ENCODE results near the gene NTRK2. TPM values are rescaled to one million over a fixed set of nuclear protein-coding genes. Genes with fewer than 3 reads are reported as not detected.

NTRK2 gene
- total RNA-seq, 1 donor from 2014 or later, result 221 TPM

DNA sequence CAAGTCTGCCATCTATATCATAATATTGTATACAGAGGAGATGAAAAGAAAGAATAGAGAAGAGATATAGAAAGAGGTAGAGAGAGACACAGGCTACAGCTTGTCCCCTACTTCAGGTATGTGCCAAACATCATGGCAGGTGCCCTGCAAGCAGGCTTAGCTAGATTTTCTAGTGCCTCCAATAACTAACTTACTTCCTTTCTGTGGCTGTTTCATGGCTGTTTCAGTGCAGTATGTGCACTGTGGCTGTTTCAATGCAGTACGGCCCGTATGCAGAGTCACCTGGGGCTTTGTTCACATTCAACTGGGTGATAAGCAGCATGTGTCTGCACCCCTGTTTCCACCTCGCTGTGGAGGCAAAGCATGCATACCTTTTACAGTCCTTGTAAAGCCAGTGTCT is 327.2 kb downstream of the NTRK2 start:
- no peak for DNase-seq (ENCODE audit: low spot score in 2 of 2)
- no peak for FAIRE-seq

DNA sequence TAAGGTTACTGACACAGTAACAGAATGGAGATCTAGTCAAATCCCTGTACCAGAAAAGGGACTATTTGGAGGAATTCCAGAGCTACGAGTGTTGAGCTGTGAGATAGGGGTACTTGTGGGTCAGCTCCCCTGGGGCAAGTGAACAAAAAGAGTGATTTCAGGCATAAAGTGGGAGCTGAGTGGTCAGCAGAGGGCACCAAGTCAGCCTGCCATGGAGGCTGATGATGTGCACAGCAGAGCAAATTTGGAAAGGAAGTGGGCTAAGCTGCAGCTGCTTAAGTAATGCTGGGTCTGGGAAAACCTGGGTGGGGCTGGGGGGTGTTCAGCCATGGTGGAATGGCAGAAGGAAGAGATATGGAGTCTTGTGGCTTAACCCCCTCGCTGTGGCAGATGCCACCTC is 327.9 kb downstream of the NTRK2 start:
- DNase-seq (ENCODE audit: low spot score in 2 of 2), result no peak
- no peak for FAIRE-seq

DNA sequence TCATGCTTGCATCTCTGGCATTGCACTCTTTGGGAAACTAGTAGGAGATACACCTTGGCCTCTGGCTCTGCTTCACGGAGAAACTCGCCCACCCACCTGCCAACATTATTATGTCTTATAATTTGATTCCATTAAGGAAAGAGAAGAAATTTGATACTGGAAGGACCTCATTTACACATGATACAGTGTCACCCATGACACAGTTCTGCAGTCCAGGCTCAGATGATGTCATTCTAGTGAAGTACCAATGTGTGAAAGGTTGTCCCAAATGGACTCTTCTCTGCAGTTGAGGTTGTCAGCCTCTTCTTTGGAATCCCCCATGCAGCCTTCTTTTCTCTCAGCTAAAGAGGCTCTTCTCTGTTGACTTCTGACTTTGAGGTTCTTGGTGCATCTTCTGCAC is 329.1 kb downstream of the NTRK2 start:
- DNase-seq (ENCODE audit: low spot score in 2 of 2), result no peak
- no peak for FAIRE-seq

DNA sequence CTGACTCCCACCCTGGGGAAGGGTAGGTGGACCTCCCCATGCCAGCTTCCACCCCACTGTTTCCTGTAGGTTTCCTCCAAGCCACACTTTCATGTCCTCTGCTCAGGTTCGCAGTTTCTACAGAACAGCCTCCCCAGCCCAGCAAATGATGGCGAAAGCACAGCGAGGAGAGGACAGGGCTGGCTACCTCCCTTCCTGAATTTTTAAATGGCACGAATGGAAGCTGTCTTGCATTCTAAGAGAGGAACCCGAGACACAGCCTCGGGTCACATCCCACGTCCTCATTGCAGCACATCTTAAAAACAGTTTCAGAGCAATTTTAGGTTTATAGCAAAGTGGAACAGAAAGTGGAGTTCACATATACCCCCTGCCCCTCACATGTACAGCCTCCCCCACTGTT is 330.3 kb downstream of the NTRK2 start:
- FAIRE-seq, result no peak
- DNase-seq (ENCODE audit: low spot score in 2 of 2), result no peak

DNA sequence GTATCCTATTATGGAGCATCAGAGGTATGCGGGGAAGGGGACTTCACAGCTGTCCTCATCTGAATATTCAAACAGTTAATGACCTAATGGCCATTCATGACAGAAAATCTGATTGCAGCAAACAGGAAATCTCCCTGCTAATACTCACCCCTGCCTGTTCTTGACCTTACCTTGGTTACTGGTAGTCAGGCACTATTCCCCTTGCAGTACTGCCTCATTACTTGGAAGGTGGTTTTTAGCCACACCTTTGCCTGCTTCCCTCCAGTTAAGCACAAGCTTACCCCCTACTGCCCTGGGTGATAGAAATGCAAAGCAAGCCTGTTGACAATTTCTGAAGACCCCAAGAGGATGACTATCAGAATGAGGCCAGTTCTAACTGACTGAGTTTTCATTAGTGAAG is 332.4 kb downstream of the NTRK2 start:
- DNase-seq (ENCODE audit: low spot score in 2 of 2) (no peak), FAIRE-seq (no peak)

DNA sequence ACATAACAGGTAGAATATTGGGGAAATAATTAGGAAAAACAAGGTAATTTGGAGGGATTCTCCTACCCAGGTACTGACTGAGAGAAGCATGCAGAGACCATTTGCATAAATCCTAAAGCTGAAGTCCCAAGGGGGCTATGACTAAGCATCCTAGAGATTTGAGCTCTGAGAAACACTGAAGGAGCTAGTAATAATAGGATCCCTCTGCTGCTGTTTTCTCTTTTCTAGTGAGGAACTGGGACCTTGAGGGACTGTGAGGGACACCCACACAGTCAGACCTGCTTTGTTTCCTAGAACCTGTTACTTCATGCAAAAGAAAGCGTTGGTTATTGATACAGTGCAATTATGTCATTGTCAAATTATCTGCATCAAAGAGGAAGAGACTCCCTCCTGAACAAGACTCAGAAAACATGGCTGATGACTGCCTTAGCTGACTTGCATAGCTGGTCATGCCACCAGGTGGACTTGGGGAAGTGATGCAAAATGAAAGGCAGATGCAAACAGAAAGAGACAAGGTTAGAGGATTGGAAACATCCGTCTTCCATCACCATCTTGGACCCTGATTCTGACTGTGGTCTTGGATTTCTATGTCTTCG is 335.4 kb downstream of the NTRK2 start:
- FAIRE-seq, result no peak
- no peak for DNase-seq (ENCODE audit: low spot score in 2 of 2)

DNA sequence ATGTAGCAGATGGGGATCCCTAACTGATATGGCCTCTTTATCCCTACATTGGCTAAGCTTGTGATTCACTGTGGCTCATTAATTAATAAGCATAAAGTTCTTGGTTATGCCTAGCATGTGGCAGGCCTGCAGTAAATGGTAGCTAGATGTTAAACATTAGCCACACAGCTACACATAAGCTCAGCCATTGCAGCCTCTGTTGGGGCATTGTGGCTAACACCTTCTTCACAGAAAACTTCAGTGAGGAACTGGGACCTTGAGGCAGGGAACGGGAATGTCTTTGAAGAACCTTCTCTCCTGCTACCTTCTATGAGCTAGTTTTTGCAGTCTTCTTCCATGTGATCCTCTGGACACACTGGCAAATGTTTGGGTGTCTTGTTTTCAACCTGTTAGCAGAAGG is 338.2 kb downstream of the NTRK2 start:
- FAIRE-seq (no peak), DNase-seq (ENCODE audit: low spot score in 2 of 2) (no peak)

DNA sequence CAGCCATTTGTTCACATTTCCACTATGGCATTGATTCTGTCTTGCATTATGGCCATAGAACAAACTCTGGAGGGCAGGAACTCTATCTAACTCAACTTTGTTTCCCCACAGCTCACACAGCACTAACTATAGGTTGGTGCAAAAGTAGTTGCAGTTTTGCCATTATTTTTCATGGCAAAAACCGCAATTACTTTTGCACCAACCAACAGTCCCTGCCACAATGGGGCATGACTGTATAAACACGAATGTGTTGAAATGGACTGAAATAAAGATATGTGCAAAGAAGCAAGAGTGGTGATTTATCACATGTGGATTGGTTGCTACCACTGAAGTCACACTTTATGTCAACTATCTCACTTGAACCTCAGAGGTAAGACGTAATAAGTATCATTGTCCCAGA is 338.7 kb downstream of the NTRK2 start:
- DNase-seq (ENCODE audit: low spot score in 2 of 2) (no peak), FAIRE-seq (no peak)

DNA sequence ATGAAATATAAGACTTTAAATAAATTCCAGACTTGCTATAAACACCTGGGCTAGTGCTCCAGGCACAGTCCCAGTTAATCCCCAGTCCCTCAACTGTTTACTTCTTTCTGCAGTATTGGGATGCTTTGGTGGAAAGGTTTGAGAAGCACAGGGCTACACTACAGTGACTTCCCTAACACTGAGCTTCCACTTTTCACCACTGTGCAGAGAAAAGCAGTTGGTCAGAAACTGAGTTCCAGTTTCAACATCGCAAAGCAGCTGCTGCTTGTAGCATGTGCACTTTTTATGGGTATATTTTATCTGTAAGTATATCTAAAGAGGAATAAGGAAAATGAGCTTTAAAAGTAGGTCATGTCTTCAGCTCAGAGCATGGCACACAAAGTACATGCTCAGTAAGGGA is 339.7 kb downstream of the NTRK2 start:
- no peak for DNase-seq (ENCODE audit: low spot score in 2 of 2)
- no peak for FAIRE-seq

DNA sequence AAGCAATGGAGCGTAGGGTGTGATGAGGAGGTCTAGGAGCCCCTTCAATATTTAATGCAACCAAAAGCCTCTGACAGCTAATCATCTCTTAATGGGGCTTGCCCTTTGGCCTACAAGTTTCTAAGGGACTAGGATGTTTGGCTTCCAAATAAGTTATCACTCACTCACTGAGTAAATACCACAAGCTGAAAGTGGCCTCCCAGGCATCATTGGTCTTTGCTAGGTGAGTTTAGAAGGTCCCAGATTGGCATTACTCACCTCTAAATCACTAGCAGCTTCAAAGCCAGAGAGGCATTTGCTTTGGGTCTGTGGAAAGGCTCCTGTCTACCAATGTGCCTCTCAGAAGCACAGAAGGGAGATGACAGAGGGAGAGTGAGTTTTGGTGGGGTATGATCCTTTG is 344.2 kb downstream of the NTRK2 start:
- DNase-seq (ENCODE audit: low spot score in 2 of 2), result no peak
- no peak for FAIRE-seq

DNA sequence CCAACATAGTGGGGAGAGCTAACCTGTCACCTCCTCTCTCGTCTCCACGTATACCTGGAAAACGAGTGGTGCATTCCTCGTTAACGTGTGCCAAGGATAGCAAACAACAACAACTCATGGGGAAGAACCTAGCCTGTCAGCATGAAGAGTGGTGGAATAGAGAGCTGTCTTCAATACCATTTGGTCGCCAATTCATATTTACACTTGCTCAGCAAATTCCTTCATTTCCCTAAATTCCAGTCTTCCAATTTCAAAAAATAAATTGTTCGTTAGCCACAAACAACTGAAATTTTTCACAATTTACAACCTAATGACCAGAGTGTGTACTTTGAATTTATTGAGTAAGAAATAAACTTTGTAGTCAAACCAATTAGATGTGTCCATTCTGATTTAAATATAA is 344.8 kb downstream of the NTRK2 start:
- no peak for DNase-seq (ENCODE audit: low spot score in 2 of 2)
- no peak for FAIRE-seq

DNA sequence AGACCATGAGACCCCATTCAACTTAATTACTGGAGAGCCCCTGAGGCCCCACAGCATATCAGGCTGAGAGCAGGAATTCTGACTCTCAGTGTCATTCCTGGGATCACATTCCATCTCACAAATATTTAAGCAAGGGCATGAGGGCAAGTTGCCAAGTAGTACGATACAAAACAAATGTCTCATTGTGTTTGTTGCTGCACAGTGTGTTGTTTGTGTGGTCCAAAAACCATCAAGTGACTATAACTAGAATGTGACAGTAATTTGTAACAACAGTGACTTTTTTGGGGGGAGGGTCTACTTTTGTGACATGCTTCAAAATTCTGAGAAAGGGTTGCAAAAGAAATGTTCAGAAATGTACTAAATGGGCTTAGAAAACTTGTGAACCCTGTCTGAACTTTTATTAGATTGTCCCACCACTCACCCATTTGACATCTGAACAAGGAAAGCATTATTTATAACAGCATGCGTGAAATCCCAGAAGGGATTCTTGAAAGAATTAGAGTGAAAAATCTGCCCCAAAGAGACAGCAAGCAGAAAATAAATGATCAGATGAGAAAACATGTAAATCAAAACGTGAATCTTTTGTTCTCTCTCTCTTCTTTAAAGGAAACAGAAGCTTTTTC is 347.0 kb downstream of the NTRK2 start:
- FAIRE-seq, result no peak
- DNase-seq (ENCODE audit: low spot score in 2 of 2), result no peak

DNA sequence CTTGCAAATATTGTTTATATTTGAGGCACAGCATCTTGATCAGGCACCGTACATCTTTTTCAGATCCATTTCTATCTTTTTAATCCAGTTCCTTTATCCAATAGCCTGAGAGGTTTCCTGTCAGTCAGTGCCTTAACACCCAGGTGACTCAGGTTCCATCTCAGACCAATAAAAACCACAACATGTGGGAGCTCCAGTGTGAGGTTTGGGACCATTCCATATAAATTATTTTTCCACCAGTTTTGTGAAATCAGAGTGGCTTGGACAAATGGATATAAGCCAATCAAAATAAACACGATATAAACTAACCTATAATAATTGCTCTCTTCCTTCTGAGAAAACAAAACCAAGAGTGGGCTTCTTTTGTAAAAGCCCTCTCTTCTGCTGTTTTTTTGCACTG is 351.3 kb downstream of the NTRK2 start:
- FAIRE-seq, result no peak
- DNase-seq (ENCODE audit: low spot score in 2 of 2), result no peak

DNA sequence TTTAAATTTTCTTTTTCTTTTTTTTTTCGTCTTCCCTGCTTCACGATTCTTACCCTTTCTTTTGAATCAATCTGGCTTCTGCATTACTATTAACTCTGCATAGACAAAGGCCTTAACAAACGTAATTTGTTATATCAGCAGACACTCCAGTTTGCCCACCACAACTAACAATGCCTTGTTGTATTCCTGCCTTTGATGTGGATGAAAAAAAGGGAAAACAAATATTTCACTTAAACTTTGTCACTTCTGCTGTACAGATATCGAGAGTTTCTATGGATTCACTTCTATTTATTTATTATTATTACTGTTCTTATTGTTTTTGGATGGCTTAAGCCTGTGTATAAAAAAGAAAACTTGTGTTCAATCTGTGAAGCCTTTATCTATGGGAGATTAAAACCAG is 352.2 kb downstream of the NTRK2 start:
- FAIRE-seq (no peak), DNase-seq (ENCODE audit: low spot score in 2 of 2) (no peak)

DNA sequence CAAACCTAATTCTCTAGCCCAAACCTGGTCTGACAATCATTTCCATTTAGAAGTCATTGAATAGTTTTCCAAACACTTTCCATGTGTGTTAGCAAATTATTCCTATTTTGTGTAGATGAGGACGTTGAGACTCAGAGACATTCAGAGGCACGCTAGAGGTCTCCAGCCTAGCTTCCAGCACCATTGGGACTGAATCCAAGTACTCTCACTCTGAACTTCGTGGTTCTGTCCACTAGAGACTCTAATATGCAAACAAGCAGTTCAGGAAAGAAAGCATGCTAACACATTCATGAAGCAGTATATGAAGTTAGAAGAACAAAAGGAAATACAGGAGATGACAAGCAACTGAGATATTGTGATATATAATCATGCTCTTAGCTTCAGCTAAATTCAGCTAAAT is 354.8 kb downstream of the NTRK2 start:
- FAIRE-seq, result peak; percentile 79
- no peak for DNase-seq (ENCODE audit: low spot score in 2 of 2)

DNA sequence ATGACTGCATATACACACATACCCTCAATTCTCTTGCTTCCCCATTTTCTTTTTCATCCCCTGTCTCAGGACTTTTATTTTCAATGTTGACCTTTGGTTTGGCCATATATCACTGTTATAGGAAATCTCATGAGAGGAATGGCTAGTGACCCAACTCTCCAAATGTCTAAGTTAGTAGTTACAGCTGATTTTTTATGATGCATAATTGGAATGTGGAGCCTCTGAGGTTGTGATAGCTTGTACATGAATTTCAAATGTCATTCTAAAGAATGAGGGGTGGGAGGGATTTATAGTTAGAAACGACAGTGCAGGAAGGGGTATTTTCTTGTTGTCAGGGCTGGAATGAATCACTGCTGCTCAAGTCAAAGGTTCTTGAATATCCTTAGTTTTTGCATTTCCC is 356.1 kb downstream of the NTRK2 start:
- DNase-seq (ENCODE audit: low spot score in 2 of 2) (no peak), FAIRE-seq (no peak)

DNA sequence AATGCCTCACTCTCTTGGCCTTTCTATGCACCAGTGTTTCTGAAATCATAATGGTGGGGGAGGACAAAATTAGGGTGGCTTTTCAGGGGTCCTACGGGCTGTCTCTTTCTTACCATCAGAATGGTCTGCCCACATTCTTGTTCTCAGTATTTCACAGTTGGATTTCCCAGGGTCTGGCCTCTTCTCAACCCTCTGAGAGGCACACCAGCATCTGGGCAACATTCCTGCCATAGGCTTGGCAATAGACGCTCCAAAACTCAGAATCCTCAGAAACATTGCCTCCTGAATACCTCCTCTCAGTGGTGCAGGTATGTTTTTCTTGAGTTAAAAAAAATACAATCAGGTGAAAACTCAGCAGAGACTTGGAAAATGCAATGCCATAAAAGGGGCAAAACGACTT is 358.3 kb downstream of the NTRK2 start:
- DNase-seq (ENCODE audit: low spot score in 2 of 2) (no peak), FAIRE-seq (no peak)

DNA sequence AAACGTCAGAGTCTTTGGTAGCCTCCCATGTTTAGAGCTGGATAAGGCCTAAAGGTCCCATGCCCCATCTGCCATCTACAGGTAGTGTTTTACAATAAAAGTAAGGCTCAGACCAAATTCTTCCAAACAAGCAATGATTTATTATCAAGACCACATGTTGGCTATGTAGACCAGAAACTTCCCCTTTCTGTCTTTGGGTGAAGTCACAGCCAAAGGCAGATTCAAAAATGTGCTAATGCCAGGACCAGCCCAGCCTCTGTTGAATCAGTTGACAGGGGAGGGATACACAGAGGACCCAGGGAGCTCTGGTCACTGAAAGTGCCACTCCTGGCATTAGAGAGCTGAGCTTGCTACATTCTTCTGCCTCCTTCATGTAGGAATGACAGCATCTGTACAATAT is 360.8 kb downstream of the NTRK2 start:
- no peak for FAIRE-seq

DNA sequence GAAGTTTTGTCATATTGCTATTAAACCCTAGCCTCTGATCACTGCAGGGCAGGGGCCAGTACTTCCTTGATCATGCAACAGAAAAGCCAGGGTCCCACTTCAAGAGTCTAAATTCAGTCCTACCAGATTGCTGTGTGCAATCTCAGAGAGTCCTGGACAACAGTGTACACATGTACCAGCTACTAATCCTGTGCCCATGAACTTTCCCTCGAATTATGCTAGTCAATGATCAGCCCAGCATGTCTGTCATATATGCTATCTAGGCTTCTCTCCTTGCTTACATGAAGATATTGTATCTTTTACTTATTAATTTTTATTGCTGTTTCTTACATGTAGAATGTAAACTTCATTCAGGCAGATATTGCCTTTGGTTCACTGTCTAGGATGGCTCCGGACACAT is 367.0 kb downstream of the NTRK2 start:
- FAIRE-seq (no peak), DNase-seq (ENCODE audit: low spot score in 2 of 2) (no peak)

More for the DNA sequence above, 360.8 kb downstream of the NTRK2 start:
- DNase-seq (ENCODE audit: low spot score in 2 of 2), result no peak

DNA sequence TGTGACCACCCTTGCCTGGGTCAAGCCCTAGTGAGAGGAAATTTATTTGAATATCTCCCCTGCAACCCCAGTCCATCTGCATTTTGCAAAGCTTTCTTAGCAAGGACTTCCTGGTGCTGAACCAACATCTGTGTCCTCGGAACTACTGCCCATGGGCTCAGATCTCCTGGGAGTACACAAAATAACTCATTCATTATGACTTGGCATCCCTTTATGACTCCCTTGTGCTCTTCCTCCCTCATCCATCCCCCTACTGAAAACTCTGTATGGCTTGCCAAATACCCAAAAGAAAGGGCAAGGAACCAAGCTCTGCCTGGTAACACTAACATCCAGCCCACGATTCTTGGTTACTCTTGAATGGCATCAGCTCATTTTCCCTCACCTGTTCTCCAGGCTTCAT is 368.5 kb downstream of the NTRK2 start:
- DNase-seq (ENCODE audit: low spot score in 2 of 2), result peak in 1 of 2 donors; percentile 30
- FAIRE-seq, result peak; percentile 87

DNA sequence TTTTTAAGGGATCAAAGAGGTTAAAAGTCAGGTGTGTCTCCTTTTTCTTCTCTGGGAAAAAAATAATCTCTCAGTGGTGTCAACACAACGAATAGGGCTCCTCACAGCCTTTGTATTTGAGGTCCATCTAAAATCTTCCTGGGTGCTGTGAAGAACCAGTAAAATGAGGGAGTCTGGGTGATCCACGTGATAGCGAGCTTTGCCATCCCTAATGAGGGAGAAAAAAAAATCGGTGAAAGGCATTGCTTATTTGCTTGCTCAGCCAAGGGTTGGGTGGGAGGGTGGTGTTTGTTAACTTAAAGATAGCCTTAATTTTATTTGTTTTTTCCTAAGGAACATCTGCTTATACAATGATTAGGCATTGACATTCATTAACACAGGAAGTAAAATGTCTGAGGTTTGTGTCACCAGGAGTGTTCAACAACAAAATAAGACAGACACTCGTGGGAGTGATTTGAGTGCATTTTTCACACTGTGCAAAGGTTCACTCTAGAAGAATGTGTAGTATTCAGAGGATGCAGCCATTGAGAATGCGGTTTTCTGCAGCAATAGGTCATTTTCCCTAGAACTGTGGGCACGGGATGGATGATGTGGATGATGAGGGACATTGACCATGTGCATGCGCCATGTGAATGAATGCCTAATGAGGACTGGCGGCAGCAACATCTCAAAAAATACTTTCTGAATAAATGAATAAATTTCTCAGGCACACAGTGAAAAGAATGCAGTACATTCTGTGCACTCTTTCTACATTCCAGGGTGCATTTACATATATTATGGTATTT is 369.5 kb downstream of the NTRK2 start:
- no peak for DNase-seq (ENCODE audit: low spot score in 2 of 2)
- FAIRE-seq, result no peak

DNA sequence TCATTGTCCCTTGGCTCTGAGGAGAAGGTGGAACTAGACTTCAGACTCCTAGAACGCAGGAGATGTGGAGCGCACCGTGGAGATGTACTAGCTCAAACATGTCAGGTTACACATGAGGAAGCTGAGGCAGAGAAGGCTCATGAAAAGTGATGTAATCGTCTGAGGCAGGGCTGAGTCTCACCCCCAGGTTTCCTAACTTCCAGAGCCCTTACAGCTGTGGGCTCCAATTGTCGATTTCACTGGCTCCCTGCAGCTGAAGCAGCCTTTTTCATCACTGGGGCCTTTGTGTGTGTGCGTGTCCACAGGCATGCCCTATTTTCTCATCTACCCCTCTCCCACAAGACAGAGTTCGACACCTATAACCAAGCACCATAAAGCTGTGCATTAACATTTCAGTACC is 370.6 kb downstream of the NTRK2 start:
- FAIRE-seq (no peak), DNase-seq (ENCODE audit: low spot score in 2 of 2) (no peak)
